Measurements from ENCODE around the gene SMTNL1. TPM values are rescaled to one million over a fixed set of nuclear protein-coding genes. Genes with fewer than 3 reads are reported as not detected.

SMTNL1 gene
- total and polyA plus RNA-seq, 9 of the 15 experiments (the other 6 are each of a cell fraction or from before 2014, with no cell fraction given): not detected

DNA sequence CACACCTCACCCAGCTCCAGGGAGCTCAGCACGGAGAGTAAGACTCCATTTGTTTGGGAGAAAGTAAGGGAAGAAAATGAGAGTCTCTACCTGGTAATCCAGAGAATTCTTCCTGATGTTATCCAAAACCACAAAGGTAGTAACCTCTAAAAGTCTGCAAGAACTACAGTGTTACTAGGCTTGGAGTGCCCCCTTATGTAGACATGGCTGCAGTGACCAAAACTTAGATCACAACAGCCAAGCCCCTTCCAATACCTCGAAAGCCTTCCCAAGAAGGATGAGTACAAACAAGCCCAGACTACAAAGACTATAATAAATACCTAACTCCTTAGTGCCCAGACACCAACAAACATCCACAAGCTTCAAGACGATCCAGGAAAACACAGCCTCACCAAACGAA is 25.2 kb downstream of the SMTNL1 start:
- Histone ChIP-seq H4K20me1 (replicated peaks; ENCODE audit: control insufficient read depth, insufficient read depth, low read length) (no peaks in the 10 kb centered on the region), H3K4me2 (ENCODE audit: insufficient read depth, low read length) (no peak overlapping the region), H3K9me3 (replicated peaks; ENCODE audit: control insufficient read depth, insufficient read depth, low read depth, low read length) (no peaks in the 10 kb centered on the region), H3K9ac (ENCODE audit: insufficient read depth in 1 of 2, low read depth in 2 of 2, low read length in 2 of 2) (peak overlapping the region in 1 of 2 experiments; percentile 13; a peak in 1 of 4 replicates), H3K9me1 (ENCODE audit: control insufficient read depth, insufficient read depth, low read length) (no peaks in the 10 kb centered on the region), H3K79me2 (ENCODE audit: control insufficient read depth, insufficient read depth, low read length) (no peaks in the 10 kb centered on the region), H3K36me3 (ENCODE audit: control insufficient read depth, insufficient read depth, low read length) (no peaks in the 10 kb centered on the region), H3K4me3 (no peak overlapping the region), H3K4me1 (replicated peaks in 1 of 2; ENCODE audit: control insufficient read depth in 2 of 2, insufficient read depth in 2 of 2, low read length in 2 of 2) (peaks cover 10 to 11% of the 10 kb centered on the region in 2 experiments; a peak in 4 of 5 replicates), H2AFZ (ENCODE audit: low read depth, low read length) (no peak overlapping the region), H3K27me3 (ENCODE audit: control insufficient read depth in 2 of 2, insufficient read depth in 2 of 2, low read length in 2 of 2) (no peaks in the 10 kb centered on the region; a peak in 1 of 5 replicates), H3K27ac (ENCODE audit: extremely low read depth, low read depth, low read length) (no peak overlapping the region)
- WGBS (ENCODE audit: insufficient coverage, low coverage, missing lambda C conversion rate): 17% methylated on average over 4 of the region's 4 CpGs
- ATAC-seq: peak; percentile 74
- peak in 1 of 4 experiments; percentile 37 for DNase-seq (ENCODE audit: extremely low read depth in 1 of 4, low spot score in 3 of 4)
- TF ChIP-seq GTF2E2 (tag; IDR thresholded peaks at IDR 0.05) (no peak), RAD21 (CRISPR knock-in tag; conservative IDR thresholded peaks at IDR 0.05 in 1 of 2, IDR thresholded peaks at IDR 0.05 in 1 of 2) (peak in 1 of 2 experiments; percentile 72; a peak in 3 of 4 replicates), ZNF436 (CRISPR knock-in tag; IDR thresholded peaks at IDR 0.05) (no peak), ZEB2 (IDR thresholded peaks at IDR 0.05) (peak; percentile 35; the same call in 1 of the 2 replicates), ESRRA (IDR thresholded peaks at IDR 0.05; ENCODE audit: borderline replicate concordance, low read depth) (peak; percentile 31; the same call in 1 of the 2 replicates), REST (IDR thresholded peaks at IDR 0.05; ENCODE audit: borderline replicate concordance) (peak; percentile 52; the same call in 1 of the 2 replicates), REST (CRISPR knock-in tag; IDR thresholded peaks at IDR 0.05; ENCODE audit: low read depth) (no peak), CTCF (IDR thresholded peaks at IDR 0.05 in 2 of 3, conservative IDR thresholded peaks at IDR 0.05 in 1 of 3; ENCODE audit: insufficient read depth in 2 of 3, low read depth in 1 of 3, low read length in 3 of 3) (peak; percentile 28 to 54 (median 51); a peak in 4 of 6 replicates), YBX1 (IDR thresholded peaks at IDR 0.05) (no peak), CBX5 (IDR thresholded peaks at IDR 0.05; ENCODE audit: borderline replicate concordance, low read depth) (no peak)
- FAIRE-seq: no peak
- POLR2A ChIA-PET: interaction anchor here (0.7 kb wide), 1 partner anchor 99 kb away, joined by 3 read pairs; no protein-coding TSS in a partner anchor
- BruUV-seq (replicated peaks): no TSS peak
- intact Hi-C loops (cut with micrococcal nuclease) (loop anchor here (1.0 to 10.0 kb wide), 4 partner anchors 31 to 242 kb away; no protein-coding TSS in a partner anchor), in situ Hi-C loops (cut with MboI) (no loop called here)
- CTCF ChIA-PET (ENCODE audit: low intra/inter-chr PET ratio): interaction anchor here (0.7 kb wide), 1 partner anchor 36 kb away, joined by 4 read pairs; no protein-coding TSS in a partner anchor

All from K562 (cell line).